NOMO-1 treated with DMSO at 0.1 percent for 48 hours (cell line): ENCODE measurements around the gene BANF1.

Source experiments
- DNase-seq: peaks from one replicate; lab custom pipeline; 2025; ENCODE audit not compliant: unreplicated experiment; lab: John Stamatoyannopoulos, UW

The BANF1 gene

GRCh38 chr11:66001942-66002647, at the start of gene BANF1, which contains the start of gene EIF1AD:
TSS of gene BANF1 (plus strand) at chr11:66002503. CDS start at chr11:66003251, 748 bp downstream.
TSS of gene EIF1AD (minus strand) at chr11:66002157. CDS start at chr11:66000389, 1,768 bp downstream.
- peak; percentile 100 for DNase-seq

- no peak for DNase-seq
Observed at GRCh38 chr11:65953471-65953870, 48.8 kb upstream of the BANF1 start.

- no peak for DNase-seq
Observed at GRCh38 chr11:65954771-65955170, 47.5 kb upstream of the BANF1 start.

- no peak for DNase-seq
Observed at GRCh38 chr11:65958291-65958690, 44.0 kb upstream of the BANF1 start.

- DNase-seq = no peak
Observed at GRCh38 chr11:65958774-65959420, 43.4 kb upstream of the BANF1 start.

GRCh38 chr11:65960824-65961266, 41.5 kb upstream of the BANF1 start:
- no peak for DNase-seq

- DNase-seq = peak; percentile 97
Observed at GRCh38 chr11:65961267-65962140, 40.8 kb upstream of the BANF1 start, which contains the start of gene SART1. TSS of gene SART1 (plus strand) at chr11:65961734. CDS start at chr11:65961781, 47 bp downstream.

- no peak for DNase-seq
Observed at GRCh38 chr11:65962141-65962564, 40.1 kb upstream of the BANF1 start.

- DNase-seq = no peak
Observed at GRCh38 chr11:65964906-65965305, 37.4 kb upstream of the BANF1 start.

GRCh38 chr11:65965986-65966762, 36.1 kb upstream of the BANF1 start:
- no peak for DNase-seq

- no peak for DNase-seq
Observed at GRCh38 chr11:65967329-65967934, 34.9 kb upstream of the BANF1 start.

GRCh38 chr11:65968600-65969482, 33.5 kb upstream of the BANF1 start:
- peak; percentile 24 for DNase-seq

- DNase-seq = no peak
Observed at GRCh38 chr11:65972116-65972515, 30.2 kb upstream of the BANF1 start.

- no peak for DNase-seq
Observed at GRCh38 chr11:65973439-65974110, 28.7 kb upstream of the BANF1 start.

- no peak for DNase-seq
Observed at GRCh38 chr11:65975771-65976170, 26.5 kb upstream of the BANF1 start.

- DNase-seq = no peak
Observed at GRCh38 chr11:65976216-65977176, 25.8 kb upstream of the BANF1 start.

- no peak for DNase-seq
Observed at GRCh38 chr11:65977621-65978390, 24.5 kb upstream of the BANF1 start.
